NCI-H774 (cell line): ENCODE data around the gene POLL.
"Not testable (repeated sequence)": the region's sequence is repeated elsewhere in the genome, so short reads cannot be mapped to it uniquely, and the experiment has no call there.

ENCODE experiments used
- DNase-seq: peaks from one replicate; lab custom pipeline; 2025; lab: John Stamatoyannopoulos, UW

POLL gene

GRCh38 chr10:101587725-101588653 is at the start of gene POLL, which contains the start of gene DPCD:
Gene POLL, minus strand, starts transcription at chr10:101588257. Its CDS starts 897 bp downstream, at chr10:101587360.
Gene DPCD, plus strand, starts transcription at chr10:101588321. Its CDS starts 16 bp downstream, at chr10:101588337.
- peak; percentile 71 for DNase-seq

- DNase-seq = not testable (repeated sequence)
These were observed 45.5 kb upstream of the POLL start for GRCh38 chr10:101633510-101633909.

- no peak for DNase-seq
These were observed 43.9 kb upstream of the POLL start for GRCh38 chr10:101631821-101632475.

- DNase-seq = no peak
These were observed 42.5 kb upstream of the POLL start for GRCh38 chr10:101630633-101630920.

GRCh38 chr10:101629837-101630632 is 42.0 kb upstream of the POLL start:
- DNase-seq = no peak

GRCh38 chr10:101625821-101626412 is 37.9 kb upstream of the POLL start:
- no peak for DNase-seq

- no peak for DNase-seq
These were observed 36.6 kb upstream of the POLL start for GRCh38 chr10:101624526-101625102.

- no peak for DNase-seq
These were observed 35.5 kb upstream of the POLL start for GRCh38 chr10:101623528-101623927.

- DNase-seq = no peak
These were observed 31.9 kb upstream of the POLL start for GRCh38 chr10:101619983-101620382.

GRCh38 chr10:101618871-101619270 is 30.8 kb upstream of the POLL start:
- DNase-seq = no peak

- DNase-seq = no peak
These were observed 29.9 kb upstream of the POLL start for GRCh38 chr10:101617824-101618568.

GRCh38 chr10:101617102-101617823 is 29.2 kb upstream of the POLL start:
- no peak for DNase-seq

GRCh38 chr10:101616415-101617101 is 28.5 kb upstream of the POLL start:
- DNase-seq = no peak

- DNase-seq = no peak
These were observed 27.6 kb upstream of the POLL start for GRCh38 chr10:101615525-101616116.

- no peak for DNase-seq
These were observed 26.8 kb upstream of the POLL start for GRCh38 chr10:101614663-101615524.

- DNase-seq = no peak
These were observed 25.6 kb upstream of the POLL start for GRCh38 chr10:101613646-101614045.

- DNase-seq = no peak
These were observed 24.8 kb upstream of the POLL start for GRCh38 chr10:101612872-101613271.

GRCh38 chr10:101612086-101612485 is 24.0 kb upstream of the POLL start:
- DNase-seq = no peak
